ENCODE measurements around the gene HLA-B. TPM values are rescaled to one million over a fixed set of nuclear protein-coding genes. Genes with fewer than 3 reads are reported as not detected.
A peak's percentile ranks its signal among the peaks of the same experiment; 100 is the strongest.

HLA-B gene
- total RNA-seq, 1 donor from 2014 or later: 291 TPM

- peak; percentile 48 for ATAC-seq
- no peak for DNase-seq (ENCODE audit: low spot score)
Measured at GRCh38 chr6:31308050-31308844, 48.7 kb downstream of the HLA-B start.

- ATAC-seq: no peak
- DNase-seq (ENCODE audit: low spot score): no peak
Measured at GRCh38 chr6:31307669-31308049, 49.3 kb downstream of the HLA-B start.

DNA sequence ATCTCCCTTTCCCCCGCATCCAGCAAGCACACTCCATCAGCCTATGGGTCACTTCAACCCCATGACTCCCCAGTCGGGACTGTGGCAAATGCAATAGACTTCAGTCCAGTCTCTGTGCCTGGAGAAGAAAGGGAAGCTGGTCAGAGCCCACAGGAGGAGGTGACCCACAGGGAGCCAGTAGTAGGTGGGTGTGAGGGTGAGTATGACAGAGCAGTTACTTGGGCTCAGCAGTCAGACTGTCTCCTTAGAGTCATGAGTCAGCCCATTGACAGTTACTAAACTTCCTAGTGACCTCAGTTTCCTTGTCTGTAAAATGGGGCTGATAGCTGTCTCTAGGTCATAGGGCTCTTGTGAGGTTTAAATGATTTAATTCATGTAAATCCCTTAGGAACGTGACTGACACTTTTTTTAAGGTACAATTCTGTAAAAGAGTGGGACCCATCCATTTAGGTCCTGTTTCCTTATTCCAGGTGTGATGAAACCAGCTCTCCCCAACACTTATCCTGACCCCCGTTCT lies 51.2 kb downstream of the HLA-B start:
- ATAC-seq: no peak
- no peak for DNase-seq (ENCODE audit: low spot score)

- DNase-seq (ENCODE audit: low spot score): no peak
- no peak for ATAC-seq
Measured at GRCh38 chr6:31304683-31305082, 52.3 kb downstream of the HLA-B start.

Other genes starting within 250 kb of the HLA-B start
- gene C6orf15, start 244.6 kb downstream of the HLA-B start, total RNA-seq: not detected
- not detected for gene PSORS1C1, start 242.4 kb downstream of the HLA-B start, total RNA-seq
- not detected for gene CDSN, start 236.7 kb downstream of the HLA-B start, total RNA-seq
- not detected for gene PSORS1C2, start 218.1 kb downstream of the HLA-B start, total RNA-seq
- 9.6 TPM for gene CCHCR1, start 199.4 kb downstream of the HLA-B start, total RNA-seq
- 0.45 TPM for gene TCF19, start 198.6 kb downstream of the HLA-B start, total RNA-seq
- 5.0 TPM for gene POU5F1, start 186.5 kb downstream of the HLA-B start, total RNA-seq
- gene HLA-C, start 85.1 kb downstream of the HLA-B start, total RNA-seq: 397 TPM
- 6.3 TPM for gene MICA, start 46.4 kb upstream of the HLA-B start, total RNA-seq
- 0.78 TPM for gene MICB, start 141.0 kb upstream of the HLA-B start, total RNA-seq
- not detected for gene MCCD1, start 171.8 kb upstream of the HLA-B start, total RNA-seq
- 126 TPM for gene DDX39B, start 184.8 kb upstream of the HLA-B start, total RNA-seq
- not detected for gene ATP6V1G2, start 189.4 kb upstream of the HLA-B start, total RNA-seq
- gene NFKBIL1, start 190.4 kb upstream of the HLA-B start, total RNA-seq: 9.4 TPM
- 0.93 TPM for gene LTA, start 215.1 kb upstream of the HLA-B start, total RNA-seq
- gene TNF, start 218.4 kb upstream of the HLA-B start, total RNA-seq: 0.68 TPM
- 1.7 TPM for gene LTB, start 225.2 kb upstream of the HLA-B start, total RNA-seq
- 10.2 TPM for gene LST1, start 229.1 kb upstream of the HLA-B start, total RNA-seq
- not detected for gene NCR3, start 235.8 kb upstream of the HLA-B start, total RNA-seq

Measured in left lobe of liver (tissue), 2 donors.